Right hindlimb (tissue), 1 donor: Measurements from ENCODE around the gene MGLL.
A peak's percentile ranks its signal among the peaks of the same experiment; 100 is the strongest.
"Not testable (repeated sequence)": the region's sequence is repeated elsewhere in the genome, so short reads cannot be mapped to it uniquely, and the experiment has no call there.

Experiments
- DNase-seq: peaks from one replicate; pipeline ENCODE4 v3.0.0-alpha.2; 2018

MGLL gene

GRCh38 chr3:127670761-127671522 is 151.4 kb downstream of the MGLL start:
- no peak for DNase-seq

- DNase-seq, result no peak
Measured at GRCh38 chr3:127670229-127670559, 152.1 kb downstream of the MGLL start.

- DNase-seq, result no peak
Measured at GRCh38 chr3:127669541-127670228, 152.6 kb downstream of the MGLL start.

GRCh38 chr3:127668906-127669305 is 153.4 kb downstream of the MGLL start:
- no peak for DNase-seq

GRCh38 chr3:127667119-127667681 is 155.1 kb downstream of the MGLL start:
- no peak for DNase-seq

- DNase-seq, result no peak
Measured at GRCh38 chr3:127666676-127667075, 155.6 kb downstream of the MGLL start.

- DNase-seq, result no peak
Measured at GRCh38 chr3:127665586-127665985, 156.7 kb downstream of the MGLL start.

- no peak for DNase-seq
Measured at GRCh38 chr3:127665165-127665564, 157.2 kb downstream of the MGLL start.

- no peak for DNase-seq
Measured at GRCh38 chr3:127663151-127663550, 159.2 kb downstream of the MGLL start.

GRCh38 chr3:127662001-127662469 is 160.3 kb downstream of the MGLL start:
- DNase-seq, result no peak

GRCh38 chr3:127661600-127661999 is 160.7 kb downstream of the MGLL start:
- no peak for DNase-seq

- DNase-seq, result no peak
Measured at GRCh38 chr3:127660621-127661251, 161.6 kb downstream of the MGLL start.

- no peak for DNase-seq
Measured at GRCh38 chr3:127658234-127658633, 164.1 kb downstream of the MGLL start.

GRCh38 chr3:127656906-127657305 is 165.4 kb downstream of the MGLL start:
- no peak for DNase-seq

GRCh38 chr3:127655641-127656040 is 166.7 kb downstream of the MGLL start:
- DNase-seq, result no peak

- not testable (repeated sequence) for DNase-seq
Measured at GRCh38 chr3:127654993-127655392, 167.3 kb downstream of the MGLL start.

- DNase-seq, result no peak
Measured at GRCh38 chr3:127654374-127654773, 167.9 kb downstream of the MGLL start.

- DNase-seq, result peak; percentile 70
Measured at GRCh38 chr3:127652246-127652995, 169.9 kb downstream of the MGLL start.

GRCh38 chr3:127651516-127652172 is 170.7 kb downstream of the MGLL start:
- DNase-seq, result no peak

GRCh38 chr3:127650236-127650635 is 172.1 kb downstream of the MGLL start:
- DNase-seq, result no peak

GRCh38 chr3:127647845-127648204 is 174.5 kb downstream of the MGLL start:
- DNase-seq, result no peak

- no peak for DNase-seq
Measured at GRCh38 chr3:127647166-127647844, 175.0 kb downstream of the MGLL start.
